Stimulated activated naive CD8-positive, alpha-beta T cell treated with anti-CD3 and anti-CD28 coated beads, Interleukin-15, Interleukin-2, amounts not matched to agents 100 U/mL and 50 U/mL, for 24 hours (primary cell): Measurements from ENCODE around the gene ZNF433.
"Not testable (repeated sequence)": the region's sequence is repeated elsewhere in the genome, so short reads cannot be mapped to it uniquely, and the experiment has no call there.

ENCODE experiments used
- ATAC-seq: fragments of 150-1000 bp; cut with Tn5 transposase; one replicate; pipeline ENCODE4 v1.10.0; 2021
- DNase-seq: peaks from one replicate; pipeline ENCODE4 v3.0.0; 2021

The ZNF433 gene

DNA sequence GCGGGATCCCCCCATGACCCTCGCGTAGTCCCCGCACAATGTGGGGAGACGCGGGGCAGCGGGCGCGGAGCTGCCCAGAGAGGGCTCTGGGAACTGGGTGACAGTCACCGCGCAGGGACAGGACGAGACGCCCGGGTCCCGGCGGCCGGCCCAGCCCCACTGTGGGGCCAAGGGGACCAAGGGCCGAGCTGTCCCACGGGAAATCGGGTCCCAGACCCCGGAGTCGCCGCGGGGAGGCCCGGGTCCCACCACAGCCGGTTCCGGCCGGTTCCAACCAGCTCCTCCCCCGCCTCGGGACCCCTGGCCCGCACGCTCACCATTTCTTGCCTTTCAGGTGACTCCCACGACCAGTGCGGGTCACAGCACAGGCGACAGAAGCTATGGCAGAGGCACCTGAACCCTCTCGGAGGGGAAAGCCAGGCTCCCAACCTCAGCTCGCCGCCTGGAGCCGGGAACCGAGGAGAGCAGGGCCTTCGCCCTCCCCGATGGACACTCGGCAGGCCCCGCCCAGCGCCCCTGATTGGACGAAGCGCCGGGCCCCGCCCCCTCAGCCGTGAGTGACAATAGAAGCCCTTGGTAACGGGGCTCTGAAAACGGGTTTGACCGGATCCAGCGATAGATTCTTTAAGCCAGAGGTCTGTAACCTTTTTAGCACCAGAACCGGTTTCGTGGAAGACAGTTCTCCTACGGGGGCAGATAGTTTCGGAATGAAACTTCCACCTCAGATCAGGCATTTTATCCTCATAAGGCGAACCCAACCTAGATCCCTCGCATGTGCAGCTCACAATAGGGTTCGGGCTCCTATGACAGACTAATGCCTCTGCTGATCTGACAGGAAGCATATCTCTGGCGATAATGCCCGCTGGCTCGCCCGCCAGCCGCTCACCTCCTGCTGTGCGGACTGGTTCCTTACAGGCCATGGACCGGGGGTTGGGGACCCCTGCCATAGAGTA is at the start of gene ZNF433:
ZNF433 (minus strand) TSS at position 460 of the 953 bp plus-strand sequence; CDS start at position 320, 140 bp downstream.
- peak; percentile 89 for DNase-seq
- ATAC-seq, result peak; percentile 93

DNA sequence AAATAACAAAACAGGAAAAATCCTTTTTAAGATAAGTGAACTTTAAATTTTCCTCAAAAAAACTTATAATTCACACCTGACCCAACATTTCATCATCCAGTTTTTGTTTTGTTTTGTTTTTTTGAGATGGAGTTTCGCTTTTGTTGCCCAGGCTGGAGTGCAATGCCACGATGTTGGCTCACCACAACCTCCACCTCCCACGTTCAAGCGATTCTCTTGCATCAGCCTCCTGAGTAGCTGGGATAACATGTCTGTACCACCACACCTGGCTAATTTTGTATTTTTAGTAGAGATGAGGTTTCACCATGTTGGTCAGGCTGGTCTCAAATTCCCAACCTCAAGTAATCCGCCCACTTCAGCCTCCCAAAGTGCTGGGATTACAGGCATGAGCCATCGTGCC is 47.9 kb upstream of the ZNF433 start:
- not testable (repeated sequence) for ATAC-seq, DNase-seq

DNA sequence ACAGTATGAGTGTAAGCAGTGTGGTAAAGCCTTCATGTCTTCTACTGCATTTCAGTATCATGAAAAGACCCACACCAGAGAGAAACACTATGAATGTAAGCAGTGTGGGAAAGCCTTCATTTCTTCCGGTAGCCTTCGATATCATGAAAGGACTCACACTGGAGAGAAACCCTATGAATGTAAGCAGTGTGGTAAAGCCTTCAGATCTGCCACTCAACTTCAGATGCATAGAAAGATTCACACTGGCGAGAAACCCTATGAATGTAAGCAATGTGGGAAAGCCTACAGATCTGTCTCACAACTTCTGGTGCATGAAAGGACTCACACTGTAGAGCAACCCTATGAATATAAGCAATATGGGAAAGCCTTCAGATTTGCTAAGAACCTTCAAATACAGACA is 41.9 kb upstream of the ZNF433 start:
- DNase-seq (no peak), ATAC-seq (no peak)

DNA sequence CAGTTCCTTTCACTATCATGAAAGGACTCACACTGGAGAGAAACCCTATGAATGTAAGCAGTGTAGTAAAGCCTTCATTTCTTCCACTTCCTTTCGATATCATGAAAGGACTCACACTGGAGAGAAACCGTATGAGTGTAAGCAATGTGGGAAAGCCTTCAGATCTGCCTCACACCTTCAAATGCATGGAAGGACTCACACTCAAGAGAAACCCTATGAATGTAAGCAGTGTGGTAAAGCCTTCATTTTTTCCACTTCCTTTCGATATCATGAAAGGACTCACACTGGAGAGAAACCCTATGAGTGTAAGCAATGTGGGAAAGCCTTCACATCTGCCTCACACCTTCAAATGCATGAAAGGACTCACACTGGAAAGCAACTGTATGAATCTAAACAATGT is 40.9 kb upstream of the ZNF433 start:
- not testable (repeated sequence) for ATAC-seq, DNase-seq

DNA sequence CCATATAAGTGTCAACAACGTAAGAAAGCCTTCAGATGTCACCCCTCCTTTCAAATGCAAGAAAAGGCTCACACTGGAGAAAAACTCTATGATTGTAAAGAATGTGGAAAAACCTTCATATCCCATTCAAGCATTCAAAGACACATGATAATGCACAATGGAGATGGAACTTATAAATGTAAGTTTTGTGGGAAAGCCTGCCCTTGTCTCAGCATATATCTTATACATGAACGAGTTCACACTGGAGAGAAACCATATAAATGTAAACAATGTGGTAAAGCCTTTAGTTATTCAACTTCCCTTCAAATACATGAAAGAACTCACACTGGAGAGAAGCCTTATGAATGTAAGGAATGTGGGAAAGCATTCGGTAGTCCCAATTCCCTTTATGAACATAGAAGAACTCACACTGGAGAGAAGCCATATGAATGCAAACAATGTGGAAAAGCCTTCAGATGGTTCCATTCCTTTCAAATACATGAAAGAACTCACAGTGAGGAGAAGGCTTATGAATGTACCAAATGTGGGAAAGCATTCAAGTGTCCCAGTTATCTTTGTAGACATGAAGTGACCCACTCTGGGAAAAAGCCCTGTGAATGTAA is 40.2 kb upstream of the ZNF433 start:
- ATAC-seq, result no peak

DNA sequence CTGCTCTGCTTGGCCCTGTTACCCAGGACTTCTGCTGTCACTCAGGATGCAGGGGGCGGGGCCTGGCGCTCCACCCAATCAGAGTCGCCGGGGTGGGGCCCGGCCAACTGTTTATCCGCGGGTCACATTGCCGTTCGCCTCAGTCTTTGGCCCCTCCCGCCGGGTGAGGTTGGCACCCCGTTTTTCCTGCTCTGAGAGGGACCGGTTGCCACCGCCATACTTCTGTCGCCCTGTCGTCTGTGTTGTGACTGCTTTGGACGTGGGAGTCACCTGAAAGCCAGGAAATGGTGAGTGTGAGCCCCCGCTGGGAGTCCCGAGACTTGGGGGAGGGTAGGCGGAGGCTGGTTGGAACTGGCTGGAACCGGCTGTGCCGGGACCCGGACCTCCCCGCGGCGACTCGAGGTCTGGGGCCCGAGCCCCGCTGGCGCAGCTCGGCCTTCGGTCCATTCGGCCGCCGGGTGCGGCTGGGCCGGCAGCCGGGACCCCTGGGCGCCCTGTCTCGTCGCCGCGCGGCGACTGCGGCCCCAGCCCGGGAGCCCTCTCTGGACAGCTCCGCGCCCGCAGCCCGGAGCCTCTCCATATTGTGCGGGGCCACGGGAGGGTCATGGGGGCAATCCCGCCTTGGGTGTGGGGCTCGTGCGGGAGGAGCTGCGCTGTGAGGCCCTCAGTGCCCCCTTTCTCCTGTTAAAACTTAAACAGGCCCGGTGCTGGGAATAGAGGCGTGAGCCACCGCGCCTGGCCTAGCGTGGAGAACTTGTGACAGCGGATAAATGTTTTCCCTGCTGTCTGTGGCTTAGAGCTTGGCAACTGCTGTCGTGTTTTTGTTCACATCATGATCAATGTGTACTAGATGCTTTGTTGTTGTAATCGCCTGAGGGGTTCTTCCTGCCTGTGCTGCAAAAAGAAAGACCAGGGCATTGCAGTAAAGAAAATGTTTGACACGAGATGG is 29.4 kb upstream of the ZNF433 start, which contains the start of gene ZNF844:
ZNF844 (plus strand) TSS at position 142 of the 949 bp plus-strand sequence; CDS start at position 285, 143 bp downstream.
- ATAC-seq (peak; percentile 86), DNase-seq (peak; percentile 89)

More for the DNA sequence above, 40.2 kb upstream of the ZNF433 start:
- no peak for DNase-seq

DNA sequence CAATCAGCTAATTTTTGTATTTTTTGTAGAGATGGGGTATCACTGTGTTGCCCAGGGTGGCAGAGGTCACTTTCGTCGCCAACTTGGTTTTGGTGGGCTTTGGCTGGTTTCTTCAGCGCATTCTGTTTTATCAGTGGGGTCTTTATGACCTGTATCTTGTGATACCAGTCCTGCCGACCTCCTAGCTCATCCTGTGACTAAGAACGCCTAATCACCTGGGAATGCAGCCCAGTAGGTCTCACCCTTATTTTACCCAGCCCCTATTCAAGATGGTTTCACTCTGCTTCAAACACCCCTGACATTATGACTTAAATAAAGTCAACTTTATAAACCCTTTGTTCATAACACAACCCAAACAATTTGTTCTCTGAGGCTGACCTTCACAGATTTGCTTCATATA is 20.3 kb upstream of the ZNF433 start:
- ATAC-seq (no peak), DNase-seq (no peak)

DNA sequence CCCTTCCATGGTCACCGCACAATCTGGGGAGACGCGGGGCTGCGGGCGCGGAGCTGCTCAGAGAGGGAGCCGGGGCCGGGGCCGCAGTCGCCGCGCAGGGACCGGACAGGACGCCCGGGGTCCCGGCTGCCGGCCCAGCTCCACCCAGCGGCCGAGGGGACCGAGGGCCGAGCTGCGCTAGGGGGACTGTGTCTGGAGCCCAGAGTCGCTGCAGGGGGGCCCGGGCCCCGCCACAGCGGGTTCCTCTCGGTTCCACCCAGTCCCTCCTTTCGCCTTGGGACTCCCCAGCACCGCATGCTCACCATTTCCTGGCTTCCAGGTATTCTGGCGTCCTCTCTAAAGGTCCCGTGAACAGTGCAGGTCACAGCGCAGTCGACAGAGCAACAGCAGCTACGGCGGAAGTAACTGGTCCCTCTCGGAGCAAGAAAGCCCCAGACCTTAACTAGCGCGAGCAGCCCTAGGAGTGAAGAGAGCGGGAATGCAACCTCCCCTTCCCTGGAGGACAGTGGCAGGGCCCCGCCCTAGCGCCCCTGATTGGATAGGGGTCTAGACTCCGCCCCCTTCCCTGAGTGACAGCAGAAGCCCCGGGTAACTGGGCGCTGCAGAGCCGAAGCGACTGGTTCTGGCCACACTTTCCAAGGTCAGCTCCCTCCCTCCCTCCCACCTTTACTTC is 17.2 kb upstream of the ZNF433 start, which contains the start of gene ZNF878:
ZNF878 (minus strand) TSS at position 465 of the 673 bp plus-strand sequence; CDS start at position 305, 160 bp downstream.
- peak; percentile 93 for ATAC-seq
- DNase-seq, result peak; percentile 81

DNA sequence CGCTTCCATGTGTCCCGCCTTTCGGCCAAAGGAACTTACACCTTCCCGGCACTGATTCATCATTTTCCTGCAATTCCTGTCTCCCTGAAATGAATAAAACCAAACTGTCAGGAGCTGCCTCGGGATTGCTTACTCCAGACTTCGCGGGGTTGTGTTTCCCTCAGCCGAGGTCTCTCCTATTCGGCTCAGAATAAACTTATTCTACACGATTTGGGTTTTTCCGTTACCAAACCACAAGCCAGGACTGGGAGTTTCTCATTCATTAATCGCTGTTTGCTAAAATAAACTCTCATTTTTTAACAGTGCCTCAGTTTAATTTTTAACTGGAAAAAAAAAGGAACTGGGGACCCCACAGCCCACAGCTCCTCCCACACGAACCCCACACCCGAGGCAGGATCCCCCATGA is 16.6 kb upstream of the ZNF433 start:
- ATAC-seq (peak; percentile 25), DNase-seq (no peak)

DNA sequence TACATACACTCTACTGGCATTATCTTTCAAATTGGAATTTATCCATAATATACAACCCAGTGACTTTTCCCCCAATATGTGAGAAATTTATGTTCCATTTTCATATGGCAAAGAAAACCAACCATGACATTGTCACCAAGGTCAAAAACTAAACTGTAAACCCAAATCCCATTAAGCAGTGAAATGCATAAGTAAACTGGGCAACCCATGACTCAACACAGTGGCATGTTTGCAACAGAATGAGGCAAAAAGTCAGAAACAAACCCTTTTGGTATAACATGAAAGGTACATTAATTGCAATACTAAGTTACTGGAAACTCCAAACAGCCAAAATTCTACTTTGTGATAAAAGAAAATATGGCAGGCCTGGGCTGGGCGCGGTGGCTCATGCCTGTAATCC is 12.4 kb upstream of the ZNF433 start:
- ATAC-seq, result no peak
- DNase-seq, result no peak

DNA sequence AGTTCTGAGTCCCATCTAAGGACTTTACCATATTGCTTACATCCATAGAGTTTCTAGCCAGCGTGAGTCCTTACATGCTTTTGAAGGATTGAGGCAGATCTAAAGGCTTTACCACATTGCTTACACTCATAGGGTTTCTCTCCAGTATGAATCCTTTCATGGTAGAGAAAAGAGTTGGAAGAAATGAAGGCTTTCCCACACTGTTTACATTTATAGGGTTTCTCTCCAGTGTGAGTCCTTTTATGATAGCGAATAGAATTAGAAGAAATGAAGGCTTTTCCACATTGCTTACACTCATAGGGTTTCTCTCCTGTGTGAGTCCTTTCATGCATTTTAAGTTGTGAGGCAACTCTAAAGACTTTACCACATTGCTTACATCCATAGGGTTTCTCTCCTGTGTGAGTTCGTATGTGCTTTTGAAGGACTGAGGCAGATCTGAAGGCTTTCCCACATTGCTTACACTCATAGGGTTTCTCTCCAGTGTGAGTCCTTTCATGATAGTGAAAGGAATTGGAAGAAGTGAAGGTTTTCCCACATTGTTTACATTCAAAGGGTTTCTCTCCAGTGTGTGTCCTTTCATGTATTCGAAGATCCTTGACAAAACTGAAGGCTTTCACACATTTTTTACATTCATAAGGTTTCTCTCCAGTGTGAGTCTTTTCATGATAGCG is 8.4 kb upstream of the ZNF433 start:
- ATAC-seq, result no peak
- no peak for DNase-seq

DNA sequence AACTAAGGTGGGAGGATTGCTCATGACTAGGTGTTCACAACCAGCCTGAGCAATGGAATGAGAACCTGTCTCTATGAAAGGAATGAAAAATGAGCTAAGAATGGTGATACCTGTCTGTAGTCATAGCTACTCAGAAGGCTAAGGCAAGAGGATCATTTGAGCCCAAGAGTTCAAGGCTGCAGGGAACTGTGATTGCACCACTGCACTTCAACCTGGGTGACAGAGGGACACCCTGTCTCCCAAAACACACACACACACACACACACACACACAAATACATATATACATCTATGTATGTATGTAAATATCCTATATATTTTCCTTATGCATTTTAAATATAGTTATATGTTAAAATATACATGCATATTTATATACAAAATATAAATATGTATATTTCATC is 7.4 kb upstream of the ZNF433 start:
- ATAC-seq (no peak), DNase-seq (no peak)

DNA sequence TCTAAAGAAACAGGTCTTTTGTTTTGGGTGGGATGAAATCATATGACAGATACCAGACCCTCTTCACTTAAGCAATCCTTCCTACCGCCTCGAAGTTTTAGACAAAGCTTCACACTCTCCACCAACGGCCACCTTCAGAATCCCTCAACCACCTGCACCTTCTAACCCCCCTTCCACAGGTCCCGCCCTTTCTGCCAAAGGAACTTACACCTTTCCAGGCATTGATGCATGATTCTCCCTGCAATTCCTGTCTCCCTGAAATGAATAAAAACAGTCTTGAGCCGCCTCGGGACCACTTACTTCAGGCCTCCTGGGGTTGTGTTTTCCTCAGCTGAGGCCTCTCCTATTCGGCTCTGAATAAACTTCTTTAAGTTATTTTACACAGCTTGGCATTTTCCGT is 859 bp downstream of the ZNF433 start:
- no peak for DNase-seq
- no peak for ATAC-seq

DNA sequence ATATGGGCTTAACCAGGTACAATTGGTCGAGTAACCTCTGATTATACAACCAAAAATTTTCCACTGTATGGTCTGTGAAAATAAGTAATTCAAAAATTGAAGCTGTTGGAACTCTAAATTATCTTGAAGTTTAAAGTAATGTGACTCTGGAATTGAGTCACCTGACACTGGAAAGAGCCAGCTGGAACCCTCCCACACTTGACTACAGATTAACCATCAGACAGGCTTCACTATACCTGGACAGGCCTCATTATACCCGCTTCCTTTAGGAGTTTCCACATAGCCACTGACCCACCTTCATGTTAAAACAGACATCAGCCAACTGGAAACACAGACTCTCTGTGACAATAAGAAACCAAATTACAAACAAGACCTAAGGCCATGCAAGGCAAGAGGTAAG is 1.3 kb downstream of the ZNF433 start:
- ATAC-seq (no peak), DNase-seq (no peak)

DNA sequence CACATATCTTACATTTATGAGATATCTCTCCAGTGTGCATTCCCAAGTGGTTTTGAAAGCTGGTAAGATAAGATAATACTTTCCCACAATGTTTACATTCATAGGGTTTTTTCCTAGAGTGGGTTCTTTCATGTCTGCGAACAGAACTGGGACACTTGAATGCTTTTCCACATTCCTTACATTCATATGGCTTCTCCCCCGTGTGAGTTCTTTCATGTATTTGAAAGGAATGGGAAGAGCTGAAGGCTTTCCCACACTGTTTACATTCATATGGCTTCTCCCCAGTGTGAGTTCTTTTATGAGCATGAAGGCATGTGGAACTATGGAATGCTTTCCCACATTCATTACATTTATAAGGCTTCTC is 19.7 kb downstream of the ZNF433 start:
- no peak for ATAC-seq
- DNase-seq, result no peak

DNA sequence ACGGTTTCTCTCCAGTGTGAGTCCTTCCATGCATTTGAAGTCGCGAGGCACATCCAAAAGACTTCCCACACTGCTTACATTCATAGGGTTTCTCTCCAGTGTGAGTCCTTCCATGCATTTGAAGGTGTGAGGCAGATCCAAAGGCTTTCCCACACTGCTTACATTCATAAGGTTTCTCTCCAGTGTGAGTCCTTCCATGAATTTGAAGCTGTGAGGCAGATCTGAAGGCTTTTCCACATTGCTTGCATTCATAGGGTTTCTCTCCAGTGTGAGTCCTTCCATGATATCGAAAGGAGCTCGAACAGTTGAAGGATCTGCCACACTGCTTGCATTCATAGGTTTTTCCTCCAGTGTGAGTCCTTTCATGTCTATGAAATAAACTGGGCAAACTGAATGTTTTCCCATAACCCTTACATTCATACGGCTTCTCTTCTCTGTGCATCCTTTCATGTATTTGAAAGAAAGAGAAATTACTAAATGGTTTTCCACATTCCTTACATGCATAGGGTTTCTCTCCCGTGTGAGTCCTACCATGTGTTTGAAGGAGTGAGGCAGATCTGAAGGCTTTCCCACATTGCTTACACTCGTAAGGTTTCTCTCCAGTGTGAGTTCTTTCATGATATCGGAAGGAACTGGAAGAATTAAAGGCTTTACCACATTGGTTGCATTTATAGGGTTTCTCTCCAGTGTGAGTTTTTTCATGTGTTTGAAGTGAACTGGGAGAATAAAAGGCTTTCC is 20.3 kb downstream of the ZNF433 start:
- ATAC-seq (no peak), DNase-seq (no peak)

DNA sequence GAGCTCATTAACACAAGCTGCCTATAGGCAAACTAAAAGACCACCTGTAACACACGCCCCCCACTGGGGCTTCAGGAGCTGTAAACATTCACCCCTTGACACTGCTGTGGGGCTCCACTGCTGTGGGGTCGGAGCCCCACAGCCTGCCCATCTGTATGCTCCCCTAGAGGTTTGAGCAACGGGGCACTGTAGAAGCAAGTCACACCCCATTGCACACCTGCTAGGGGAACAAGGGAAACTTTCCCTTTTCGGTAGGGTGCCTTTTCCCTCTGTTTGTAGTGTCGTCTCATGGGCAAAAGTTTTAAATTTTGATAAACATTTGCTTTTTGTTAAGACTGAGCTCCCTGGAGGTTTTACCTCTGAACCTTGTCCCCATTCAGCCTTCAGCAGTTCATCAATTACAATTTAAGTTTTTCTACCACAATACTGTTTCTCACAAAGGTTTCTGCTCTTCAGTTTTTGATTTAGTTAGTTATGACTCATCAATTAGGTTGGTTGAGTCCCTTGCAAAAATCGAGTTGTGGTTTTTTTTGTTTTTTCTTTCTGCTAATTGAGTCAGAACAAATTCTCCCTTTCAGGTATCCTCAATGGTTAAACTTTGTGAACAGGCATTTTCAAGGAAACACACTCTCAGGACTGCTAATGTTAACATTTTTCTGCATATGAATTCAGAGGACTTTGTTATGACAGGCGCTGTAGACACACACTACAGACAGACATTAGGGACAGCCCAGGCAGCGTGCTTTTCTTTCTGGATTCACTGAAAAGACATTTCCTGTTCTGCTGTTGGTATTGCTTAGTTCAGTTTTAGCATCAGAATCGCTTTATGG is 35.1 kb downstream of the ZNF433 start:
- ATAC-seq (peak; percentile 87), DNase-seq (no peak)

DNA sequence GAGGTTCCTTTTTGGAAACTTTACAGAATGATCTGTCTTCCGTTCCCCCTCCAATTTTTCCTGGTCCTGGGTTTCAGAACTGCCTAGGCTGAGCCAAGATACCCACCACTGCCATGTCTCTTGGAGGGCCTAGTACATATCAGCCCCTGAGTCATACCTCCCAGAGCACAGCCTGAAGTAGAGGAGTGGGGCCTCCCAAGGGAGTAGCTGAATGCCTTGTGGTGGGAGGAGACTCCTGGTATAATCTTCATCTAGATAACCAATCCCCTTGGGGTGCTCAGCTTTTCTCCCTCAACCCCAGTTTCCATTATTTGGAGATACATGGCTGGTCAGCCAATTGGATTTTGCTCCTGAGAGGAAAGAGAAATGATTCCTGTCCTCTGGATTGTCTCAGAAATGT is 40.3 kb downstream of the ZNF433 start:
- no peak for DNase-seq
- ATAC-seq, result peak; percentile 77

DNA sequence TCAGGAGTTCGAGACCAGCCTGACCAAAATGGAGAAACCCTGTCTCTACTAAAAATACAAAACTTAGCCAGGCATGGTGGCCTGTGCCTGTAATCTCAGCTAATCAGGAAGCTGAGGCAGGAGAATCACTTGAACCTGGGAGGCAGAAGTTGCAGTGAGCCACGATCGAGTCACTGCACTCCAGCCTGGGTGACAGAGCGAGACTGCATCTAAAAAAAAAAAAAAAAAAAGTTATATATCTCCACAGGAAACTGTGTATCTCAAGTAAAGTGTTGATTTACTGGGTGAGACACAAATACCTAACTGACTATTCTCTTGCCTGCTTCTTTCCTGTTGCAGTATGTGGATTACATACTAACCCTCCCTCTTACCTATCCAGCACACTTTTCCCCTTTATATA is 43.6 kb downstream of the ZNF433 start:
- DNase-seq, ATAC-seq: not testable (repeated sequence)
